Type B pancreatic cell (in vitro differentiated cells): Measurements from ENCODE around the gene COL15A1. TPM values are rescaled to one million over a fixed set of nuclear protein-coding genes. Genes with fewer than 3 reads are reported as not detected.

Experiments
- DNase-seq: peaks from one replicate; pipeline ENCODE4 v3.0.0; 2021; ENCODE audit warnings: mixed read lengths; ENCODE audit not compliant: unreplicated experiment; ENCODE audit errors: extremely low spot score
- H3K27ac Mint-ChIP-seq: 2 replicates; pipeline ENCODE4 v1.8.0; 2021; ENCODE audit warnings: mild to moderate bottlenecking, mixed read lengths
- H3K27me3 Mint-ChIP-seq: 2 replicates; pipeline ENCODE4 v1.8.0; 2021; ENCODE audit warnings: mixed read lengths
- H3K36me3 Mint-ChIP-seq: 2 replicates; pipeline ENCODE4 v1.8.0; 2021; ENCODE audit warnings: mixed read lengths
- H3K4me1 Mint-ChIP-seq: one replicate; pipeline ENCODE4 v1.8.0; 2021; ENCODE audit warnings: mixed read lengths; ENCODE audit not compliant: unreplicated experiment
- H3K4me3 Mint-ChIP-seq: 2 replicates; pipeline ENCODE4 v1.8.0; 2021; ENCODE audit warnings: mild to moderate bottlenecking, mixed read lengths
- H3K9me3 Mint-ChIP-seq: 2 replicates; pipeline ENCODE4 v1.8.0; 2021; ENCODE audit warnings: mixed read lengths
- total RNA-seq: library from RNA; stranded (reverse); gene quantifications from 2 replicates; pipeline ENCODE4 v1.2.1, GENCODE V29; 2021; ENCODE audit warnings: low replicate concordance
- TF ChIP-seq, protein P1 (sequence below): fragments of 200-600 bp; sonication (generic); conservative IDR thresholded peaks from 2 replicates; pipeline ENCODE4 v1.5.0; 2021; ENCODE audit warnings: antibody characterized with exemption, mild to moderate bottlenecking

The COL15A1 gene
- total RNA-seq, 1 donor from 2014 or later = 0.68 TPM

- Mint-ChIP-seq H3K36me3 (no peaks in the 10 kb centered on the region), H3K4me1 (peaks cover 11% of the 10 kb centered on the region), H3K4me3 (no peak overlapping the region), H3K27ac (no peak overlapping the region), H3K27me3 (peaks cover 4% of the 10 kb centered on the region), H3K9me3 (no peaks in the 10 kb centered on the region)
- DNase-seq = peak; percentile 56
- TF ChIP-seq, protein P1, sequence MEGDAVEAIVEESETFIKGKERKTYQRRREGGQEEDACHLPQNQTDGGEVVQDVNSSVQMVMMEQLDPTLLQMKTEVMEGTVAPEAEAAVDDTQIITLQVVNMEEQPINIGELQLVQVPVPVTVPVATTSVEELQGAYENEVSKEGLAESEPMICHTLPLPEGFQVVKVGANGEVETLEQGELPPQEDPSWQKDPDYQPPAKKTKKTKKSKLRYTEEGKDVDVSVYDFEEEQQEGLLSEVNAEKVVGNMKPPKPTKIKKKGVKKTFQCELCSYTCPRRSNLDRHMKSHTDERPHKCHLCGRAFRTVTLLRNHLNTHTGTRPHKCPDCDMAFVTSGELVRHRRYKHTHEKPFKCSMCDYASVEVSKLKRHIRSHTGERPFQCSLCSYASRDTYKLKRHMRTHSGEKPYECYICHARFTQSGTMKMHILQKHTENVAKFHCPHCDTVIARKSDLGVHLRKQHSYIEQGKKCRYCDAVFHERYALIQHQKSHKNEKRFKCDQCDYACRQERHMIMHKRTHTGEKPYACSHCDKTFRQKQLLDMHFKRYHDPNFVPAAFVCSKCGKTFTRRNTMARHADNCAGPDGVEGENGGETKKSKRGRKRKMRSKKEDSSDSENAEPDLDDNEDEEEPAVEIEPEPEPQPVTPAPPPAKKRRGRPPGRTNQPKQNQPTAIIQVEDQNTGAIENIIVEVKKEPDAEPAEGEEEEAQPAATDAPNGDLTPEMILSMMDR = no peak
These were observed 39.7 kb upstream of the COL15A1 start for GRCh38 chr9:98903961-98904411.

GRCh38 chr9:98905015-98905414 lies 38.7 kb upstream of the COL15A1 start:
- TF ChIP-seq, protein P1 = no peak
- no peak for DNase-seq
- Mint-ChIP-seq H3K9me3 (no peaks in the 10 kb centered on the region), H3K27ac (no peak overlapping the region), H3K4me3 (no peak overlapping the region), H3K4me1 (peaks cover 7% of the 10 kb centered on the region), H3K36me3 (no peaks in the 10 kb centered on the region), H3K27me3 (no peaks in the 10 kb centered on the region)

DNA sequence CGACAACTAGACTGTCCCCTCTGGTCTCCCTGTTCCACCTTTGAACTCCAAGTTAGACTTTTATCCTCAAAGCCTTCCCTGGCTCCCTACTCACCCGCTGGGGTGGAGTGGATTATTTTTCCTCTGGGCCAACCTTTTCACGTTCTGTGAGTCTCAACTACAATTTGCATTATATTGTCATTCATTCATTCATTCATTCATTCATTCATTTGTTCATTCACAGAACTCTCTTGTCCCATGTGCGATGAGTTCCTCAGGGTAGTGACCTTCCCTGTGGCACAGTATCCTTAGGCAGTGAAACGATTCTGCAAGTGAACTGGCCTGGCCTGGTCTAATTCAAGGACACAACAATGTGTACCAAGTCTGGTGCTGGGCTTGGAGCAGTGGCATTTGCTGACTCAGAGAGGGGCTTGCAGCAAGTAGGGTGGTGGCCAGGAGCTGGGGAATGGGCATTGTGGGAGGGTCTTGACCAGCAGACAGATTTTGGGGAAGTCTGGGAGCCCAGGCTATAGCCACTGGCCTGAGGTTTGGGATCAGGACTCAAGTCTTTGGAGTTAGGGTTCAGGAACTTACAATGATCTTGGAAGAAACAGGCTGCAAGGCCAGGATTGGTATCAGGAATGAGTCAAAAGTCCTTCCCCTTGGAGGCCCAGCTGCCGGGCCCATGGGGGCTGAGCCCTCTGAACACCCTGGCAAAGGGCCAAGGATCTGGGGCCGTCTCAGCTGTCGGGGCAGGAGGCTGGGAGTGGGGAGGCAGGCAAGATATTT lies 37.2 kb upstream of the COL15A1 start:
- Mint-ChIP-seq H3K27me3 (no peaks in the 10 kb centered on the region), H3K4me1 (peaks cover 7% of the 10 kb centered on the region), H3K9me3 (no peaks in the 10 kb centered on the region), H3K27ac (no peak overlapping the region), H3K4me3 (no peak overlapping the region), H3K36me3 (no peaks in the 10 kb centered on the region)
- peak; percentile 40 for DNase-seq
- TF ChIP-seq, protein P1 = no peak

- Mint-ChIP-seq H3K36me3 (no peaks in the 10 kb centered on the region), H3K27ac (no peak overlapping the region), H3K4me3 (no peak overlapping the region), H3K27me3 (no peaks in the 10 kb centered on the region), H3K4me1 (peaks cover 7% of the 10 kb centered on the region), H3K9me3 (no peaks in the 10 kb centered on the region)
- TF ChIP-seq, protein P1 = no peak
- DNase-seq = no peak
These were observed 36.7 kb upstream of the COL15A1 start for GRCh38 chr9:98907055-98907454.

DNA sequence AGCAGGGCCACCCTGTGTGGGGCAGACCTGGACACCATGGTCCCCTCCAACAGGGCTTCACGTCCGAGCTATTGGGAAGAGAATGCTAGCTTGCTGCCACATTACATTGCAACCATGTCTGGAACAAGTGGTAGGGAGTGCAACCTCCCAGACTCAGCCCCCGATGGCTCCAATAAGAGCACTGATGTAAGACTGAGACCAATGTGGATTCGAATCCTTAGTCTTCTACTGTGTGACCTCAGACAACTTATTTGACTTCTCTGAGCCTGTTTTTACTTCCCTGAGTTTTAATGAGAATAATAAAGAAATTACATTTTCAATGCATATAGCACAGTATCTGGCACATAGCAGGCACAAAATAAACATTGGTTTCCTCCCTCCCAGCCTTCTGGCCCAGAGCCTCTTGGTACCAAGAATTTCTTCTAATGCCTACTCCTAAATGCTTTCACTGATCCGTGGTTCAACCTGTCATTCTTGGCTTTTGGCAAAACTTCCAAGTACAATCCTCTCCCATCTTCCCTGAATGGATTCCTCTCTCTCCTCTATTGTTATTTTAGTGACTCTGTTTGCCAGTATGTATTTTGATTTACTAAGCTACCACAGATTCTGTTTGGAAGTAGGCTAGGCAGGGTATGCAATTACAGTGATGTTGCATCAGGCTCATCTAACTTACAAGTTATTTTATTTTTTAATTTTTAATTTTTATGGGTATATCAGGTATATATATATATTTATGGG lies 34.6 kb upstream of the COL15A1 start:
- H3K4me1 Mint-ChIP-seq = peaks cover 7% of the 10 kb centered on the region
- H3K27me3 Mint-ChIP-seq = no peaks in the 10 kb centered on the region
- no peak overlapping the region for H3K27ac Mint-ChIP-seq
- no peaks in the 10 kb centered on the region for H3K9me3 Mint-ChIP-seq
- no peaks in the 10 kb centered on the region for H3K36me3 Mint-ChIP-seq
- TF ChIP-seq, protein P1 = no peak
- peak; percentile 25 for DNase-seq
- H3K4me3 Mint-ChIP-seq = no peak overlapping the region
